T1000 (cell line): ENCODE data around the gene HTR1D.
A peak's percentile ranks its signal among the peaks of the same experiment; 100 is the strongest.

Experiments
- DNase-seq: peaks from one replicate; lab custom pipeline; 2025; ENCODE audit warnings: mixed read lengths; lab: John Stamatoyannopoulos, UW

The HTR1D gene

DNA sequence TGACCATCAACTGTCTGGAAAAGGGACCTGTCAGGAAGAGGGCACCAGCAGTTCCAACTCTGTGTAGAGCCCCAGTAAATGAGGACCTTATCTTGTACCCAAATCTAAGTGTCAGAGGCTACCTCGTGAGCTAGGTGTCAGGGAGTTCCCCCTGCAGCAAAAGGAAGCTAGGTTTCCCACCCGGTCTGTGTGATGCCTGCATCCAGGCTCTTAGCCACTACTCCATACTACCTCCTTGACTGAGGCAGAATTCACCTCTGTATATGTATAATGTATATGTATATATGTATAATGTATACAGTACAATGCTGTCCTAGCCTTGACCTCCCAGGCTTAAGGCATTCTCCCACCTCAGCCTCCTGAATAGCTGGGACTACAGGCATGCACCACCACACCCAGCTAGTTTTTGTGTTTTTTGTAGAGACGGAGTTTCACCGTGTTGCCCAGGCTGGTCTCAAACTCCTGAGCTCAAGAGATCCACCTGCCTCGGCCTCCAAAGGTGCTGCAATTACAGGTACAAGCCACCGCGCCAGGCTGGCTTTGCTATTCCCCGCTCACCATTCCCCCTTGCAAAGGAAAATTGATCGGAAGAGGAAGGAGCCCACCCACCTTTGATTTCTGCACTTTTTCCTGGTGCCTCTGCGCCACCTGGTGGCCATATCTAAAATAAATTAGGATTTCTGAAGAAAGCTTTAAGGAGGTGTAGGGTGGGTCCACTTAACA, 32.9 kb downstream of the HTR1D start:
- peak; percentile 15 for DNase-seq

GRCh38 chr1:23179862-23180261, 37.4 kb downstream of the HTR1D start:
- no peak for DNase-seq

DNA sequence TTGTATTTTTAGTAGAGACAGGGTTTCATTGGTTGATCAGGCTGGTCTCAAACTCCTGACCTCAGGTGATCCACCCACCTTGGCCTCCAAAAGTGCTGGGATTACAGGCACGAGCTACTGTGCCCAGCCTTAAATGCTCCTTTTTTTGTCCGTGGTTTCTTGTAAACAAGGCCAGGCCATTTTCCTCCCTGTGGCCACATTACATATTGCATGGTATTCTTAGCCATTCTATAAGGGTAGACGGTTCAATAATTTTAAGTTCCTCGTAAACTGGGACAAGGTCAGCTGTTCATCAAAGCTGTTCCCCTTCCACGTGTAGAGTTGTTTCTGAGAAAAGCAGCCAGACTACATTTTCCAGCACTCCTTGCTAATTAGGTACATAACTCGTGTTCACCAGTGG, 38.4 kb downstream of the HTR1D start:
- no peak for DNase-seq

- no peak for DNase-seq
Observed at GRCh38 chr1:23178414-23178813, 38.9 kb downstream of the HTR1D start.

- DNase-seq: peak; percentile 66
Observed at GRCh38 chr1:23177438-23178380, 39.6 kb downstream of the HTR1D start.

DNA sequence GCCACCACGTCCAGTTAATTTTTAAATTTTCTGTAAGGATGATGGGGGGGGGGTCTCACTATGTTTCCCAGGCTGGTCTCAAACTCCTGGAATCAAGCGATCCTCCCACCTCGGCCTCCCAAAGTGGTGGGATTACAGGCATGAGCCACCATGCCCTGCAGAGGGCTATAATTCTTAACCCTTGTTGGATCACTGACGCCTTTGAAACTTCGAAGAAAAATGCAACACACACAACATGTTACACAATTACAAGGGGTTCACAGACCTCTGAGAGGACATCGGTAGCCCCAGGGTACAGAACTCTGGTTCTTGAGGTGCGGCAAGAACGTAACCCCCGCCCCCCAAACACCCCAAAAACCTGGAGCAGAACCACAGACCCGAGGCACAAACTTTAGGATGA, 40.3 kb downstream of the HTR1D start:
- no peak for DNase-seq

- no peak for DNase-seq
Observed at GRCh38 chr1:23174426-23175110, 42.7 kb downstream of the HTR1D start.

DNA sequence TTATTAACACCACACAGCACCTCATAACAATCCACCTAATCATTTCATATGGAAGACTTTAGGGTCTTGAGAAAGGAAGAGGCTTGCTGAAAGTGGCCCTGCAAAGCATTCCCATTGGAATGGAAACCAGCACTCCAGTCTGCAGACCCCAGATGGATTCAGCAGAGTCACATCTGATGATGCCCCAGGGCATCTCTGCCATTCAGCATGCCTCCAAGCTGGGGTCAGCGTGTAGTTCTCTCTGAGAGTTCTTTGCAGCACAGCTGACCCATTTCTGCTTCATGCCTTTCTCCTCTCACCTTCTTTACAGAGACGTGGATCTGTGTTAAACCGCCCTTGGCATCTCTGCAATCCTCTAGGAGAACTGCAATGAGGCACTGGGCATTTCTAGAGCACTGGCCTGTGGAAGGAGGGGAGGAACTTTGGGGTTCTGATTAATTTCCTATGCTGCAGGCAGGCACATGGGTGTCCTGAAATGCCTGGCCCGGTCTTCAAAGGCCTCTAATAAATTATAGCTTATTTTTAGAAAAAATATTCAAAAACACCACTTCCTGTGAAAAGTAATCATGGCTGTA, 46.0 kb downstream of the HTR1D start:
- no peak for DNase-seq

DNA sequence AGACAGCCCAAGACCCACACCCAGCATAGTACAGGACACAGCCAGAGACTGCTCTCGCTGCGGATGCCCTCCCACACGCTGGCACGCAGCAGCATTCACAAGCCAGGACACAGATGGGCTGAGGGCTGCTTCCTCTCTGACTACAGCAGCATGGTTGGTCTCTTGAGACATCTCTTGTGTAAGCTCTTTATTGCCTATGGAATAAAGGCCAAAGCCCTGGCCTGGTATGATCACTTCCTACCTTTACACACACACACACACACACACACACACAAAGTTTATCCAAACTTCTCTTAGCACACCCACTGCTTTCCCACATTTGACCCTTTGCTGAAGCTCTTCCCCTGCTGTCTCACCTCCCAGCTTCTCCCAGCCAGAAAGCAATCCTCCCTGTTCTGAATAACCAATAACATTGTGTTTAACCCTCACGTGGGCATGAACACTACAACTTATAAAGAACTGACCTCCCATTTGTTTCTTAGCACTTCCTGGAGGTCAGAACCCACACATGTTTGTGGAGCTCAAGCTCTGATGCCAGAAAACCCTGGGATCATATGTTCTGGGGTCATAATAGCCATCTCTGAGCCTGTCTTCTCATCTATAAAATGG, 47.5 kb downstream of the HTR1D start:
- peak; percentile 56 for DNase-seq

- no peak for DNase-seq
Observed at GRCh38 chr1:23169195-23169575, 48.1 kb downstream of the HTR1D start.

DNA sequence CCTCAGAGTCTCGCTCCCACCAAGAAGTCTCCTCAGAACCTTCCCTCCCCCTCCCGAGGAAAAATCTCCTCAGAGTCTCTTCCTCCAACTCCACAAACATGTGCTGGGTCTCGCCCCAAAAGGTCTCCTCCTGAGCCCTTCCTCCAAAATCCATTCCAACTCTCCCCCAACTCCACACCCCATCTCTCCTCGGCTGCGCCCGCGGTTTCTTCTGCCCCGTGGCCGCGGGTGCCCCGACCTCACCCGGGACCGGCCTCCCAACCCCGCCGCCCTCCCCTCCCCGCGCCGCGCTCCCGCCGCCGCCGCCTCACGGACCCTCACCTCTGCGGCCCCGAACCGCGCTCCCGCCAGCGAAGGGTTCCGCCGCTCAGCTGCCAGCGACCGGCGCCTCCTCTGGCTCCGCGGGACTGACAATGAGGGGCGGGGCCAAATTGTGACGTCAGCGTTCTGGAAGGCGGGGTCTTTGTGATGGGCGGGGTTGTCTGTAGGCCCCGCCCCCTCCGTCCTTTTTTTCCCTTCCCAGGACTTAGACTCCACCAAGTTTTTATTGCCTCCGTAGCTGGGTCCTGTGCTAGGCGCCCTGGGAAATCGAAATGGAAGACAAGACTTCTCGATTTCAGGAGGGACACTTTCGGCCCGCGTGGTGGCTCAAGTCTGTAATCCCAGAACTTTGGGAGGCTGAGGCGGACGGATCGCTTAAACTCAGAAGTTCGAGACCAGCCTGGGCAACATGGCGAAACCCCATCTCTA, 48.7 kb downstream of the HTR1D start, which contains the start of gene LUZP1:
Gene LUZP1, minus strand, starts transcription at position 412 of the 750 bp plus-strand sequence.
- peak; percentile 87 for DNase-seq

DNA sequence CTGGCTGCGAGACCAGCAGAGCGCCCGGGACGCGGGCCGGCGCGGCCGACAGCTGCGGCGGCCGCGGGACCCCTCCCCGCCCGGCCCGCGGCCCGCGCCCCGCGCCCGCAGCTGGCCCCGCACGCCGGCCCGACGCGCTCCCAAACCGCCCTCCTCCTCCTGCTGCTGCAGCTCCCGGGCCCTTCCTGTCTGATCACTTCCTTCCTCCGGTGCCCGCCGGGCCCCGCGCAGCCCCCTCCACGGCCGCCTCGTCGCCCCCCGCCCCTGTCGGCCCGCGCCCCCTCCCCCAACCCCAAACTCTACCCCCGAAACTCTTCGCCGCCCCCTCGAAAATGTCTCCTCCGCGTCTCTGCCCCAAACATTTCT, 49.2 kb downstream of the HTR1D start:
- no peak for DNase-seq

GRCh38 chr1:23167353-23168078, 49.8 kb downstream of the HTR1D start:
- peak; percentile 38 for DNase-seq

DNA sequence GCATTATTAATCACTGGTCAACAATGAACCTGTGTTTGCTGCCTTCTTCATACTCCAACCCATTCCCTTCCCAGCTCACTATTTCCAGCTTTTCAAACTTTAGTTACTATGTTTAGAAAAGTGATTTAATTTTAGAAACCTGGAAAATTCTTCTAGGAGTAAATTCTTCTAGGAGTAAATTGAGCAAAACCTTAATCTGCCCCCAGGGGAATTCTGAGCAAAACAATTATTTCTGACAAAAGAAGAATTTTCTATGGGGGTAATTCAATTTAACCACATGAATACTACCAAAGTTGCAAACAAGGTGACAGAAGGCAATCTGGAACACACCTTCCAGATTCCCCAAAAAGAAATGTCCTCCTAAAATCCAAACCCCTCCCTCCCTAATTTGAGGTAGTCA, 50.4 kb downstream of the HTR1D start:
- DNase-seq: no peak

DNA sequence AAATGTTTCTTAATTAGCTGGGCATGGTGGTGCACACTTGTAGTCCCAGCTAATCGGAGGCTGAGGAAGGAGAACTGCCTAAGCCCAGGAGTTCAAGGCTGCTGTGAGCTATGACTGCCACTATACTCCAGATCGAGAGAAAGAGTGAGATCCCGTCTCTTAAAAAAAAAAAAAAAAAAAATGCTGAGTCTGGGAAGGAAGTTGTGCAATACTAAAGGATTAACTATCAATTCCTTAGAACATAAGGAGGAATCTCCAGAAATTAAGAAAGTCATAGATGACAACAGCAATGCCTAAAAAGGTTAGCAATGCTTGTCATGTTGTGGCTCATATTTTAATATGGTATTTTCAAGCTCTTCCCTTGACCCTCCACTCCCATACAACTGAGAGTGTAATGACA, 53.9 kb downstream of the HTR1D start:
- DNase-seq: no peak

GRCh38 chr1:23159963-23160877, 57.1 kb downstream of the HTR1D start:
- DNase-seq: no peak

DNA sequence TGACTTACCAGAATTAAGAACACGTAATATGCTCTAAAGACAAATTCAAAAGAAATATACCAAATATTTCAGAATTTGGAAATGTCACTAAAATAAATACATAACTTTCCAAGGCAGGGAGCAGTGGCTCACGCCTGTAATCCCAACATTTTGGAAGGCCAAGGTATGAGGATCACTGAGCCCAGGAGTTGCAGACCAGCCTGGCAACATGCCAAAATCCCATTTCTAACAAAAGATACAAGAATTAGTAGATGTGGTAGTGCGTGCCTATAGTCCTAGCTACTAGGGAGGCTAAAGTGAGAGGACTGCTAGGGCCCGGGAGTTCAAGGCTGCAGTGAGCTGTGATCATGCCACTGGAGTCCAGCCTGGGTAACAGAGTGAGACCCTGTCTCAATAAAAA, 60.4 kb downstream of the HTR1D start:
- no peak for DNase-seq

GRCh38 chr1:23152966-23153684, 64.2 kb downstream of the HTR1D start:
- no peak for DNase-seq

DNA sequence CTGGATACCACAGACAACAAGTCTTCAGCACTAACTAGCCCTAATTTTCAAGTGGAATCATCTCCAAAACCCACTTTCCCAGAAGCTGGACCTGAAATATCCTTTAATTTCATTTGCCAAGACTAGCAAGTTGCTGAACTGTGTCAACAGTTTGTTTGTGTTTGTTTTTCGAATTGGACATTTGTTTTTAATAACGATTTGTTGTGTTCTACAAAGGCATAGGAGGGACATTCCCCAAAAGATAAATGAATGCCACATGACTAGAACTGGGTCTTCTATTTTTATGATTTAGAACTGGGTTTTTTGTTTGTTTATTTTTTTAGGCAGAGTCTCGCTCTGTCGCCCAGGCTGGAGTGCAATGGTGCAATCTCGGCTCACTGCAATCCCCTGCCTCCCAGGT, 66.6 kb downstream of the HTR1D start:
- no peak for DNase-seq
